22Rv1 (cell line): Measurements from ENCODE around the gene CCNL2.

ENCODE experiments used
- ZFX ChIP-seq: fragments of 450-650 bp; IDR thresholded peaks from 2 replicates; pipeline ENCODE4 v1.6.1; 2017; ENCODE audit warnings: antibody characterized with exemption, borderline replicate concordance
- TF ChIP-seq, protein P1 (sequence below): fragments of 450-650 bp; IDR thresholded peaks from 2 replicates; pipeline ENCODE4 v1.5.1; 2017; ENCODE audit warnings: mild to moderate bottlenecking

DNA sequence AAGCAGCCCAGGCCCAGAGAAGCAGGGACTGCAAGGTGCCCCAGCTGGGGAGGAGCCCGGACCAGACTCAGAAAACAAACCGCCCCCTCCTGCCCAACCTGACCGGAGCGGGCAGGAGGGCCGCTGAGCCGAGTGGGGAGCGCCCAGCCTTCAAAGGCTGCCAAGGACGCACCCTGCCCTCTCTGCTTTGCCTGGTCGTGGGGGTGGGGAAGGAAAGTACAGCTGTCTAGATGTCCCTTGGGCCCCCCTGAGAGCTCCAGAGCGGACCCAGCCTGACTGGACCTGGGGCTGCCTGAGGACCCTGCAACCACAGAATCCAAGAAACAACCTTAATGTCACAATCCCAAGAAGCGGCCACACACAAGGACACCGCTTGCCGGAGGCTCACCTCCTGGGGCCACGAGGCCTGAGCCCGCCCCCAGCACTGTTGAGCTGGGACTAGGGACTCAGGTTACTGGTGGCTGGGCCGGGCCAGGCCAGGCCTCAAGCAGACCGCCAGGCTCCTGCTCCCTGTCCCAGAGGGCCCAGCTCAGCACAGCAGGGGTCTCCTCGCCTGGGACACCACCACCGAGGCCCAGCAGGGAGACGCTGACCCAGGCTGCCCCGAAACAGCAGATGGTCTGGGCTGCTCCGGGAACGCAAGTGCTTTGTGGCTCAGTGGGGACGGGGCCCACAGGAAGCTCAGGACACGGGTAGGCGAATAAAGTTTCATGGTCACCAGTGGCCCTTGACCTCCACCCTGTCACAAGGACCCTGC lies 51.3 kb downstream of the CCNL2 start:
- TF ChIP-seq, protein P1, sequence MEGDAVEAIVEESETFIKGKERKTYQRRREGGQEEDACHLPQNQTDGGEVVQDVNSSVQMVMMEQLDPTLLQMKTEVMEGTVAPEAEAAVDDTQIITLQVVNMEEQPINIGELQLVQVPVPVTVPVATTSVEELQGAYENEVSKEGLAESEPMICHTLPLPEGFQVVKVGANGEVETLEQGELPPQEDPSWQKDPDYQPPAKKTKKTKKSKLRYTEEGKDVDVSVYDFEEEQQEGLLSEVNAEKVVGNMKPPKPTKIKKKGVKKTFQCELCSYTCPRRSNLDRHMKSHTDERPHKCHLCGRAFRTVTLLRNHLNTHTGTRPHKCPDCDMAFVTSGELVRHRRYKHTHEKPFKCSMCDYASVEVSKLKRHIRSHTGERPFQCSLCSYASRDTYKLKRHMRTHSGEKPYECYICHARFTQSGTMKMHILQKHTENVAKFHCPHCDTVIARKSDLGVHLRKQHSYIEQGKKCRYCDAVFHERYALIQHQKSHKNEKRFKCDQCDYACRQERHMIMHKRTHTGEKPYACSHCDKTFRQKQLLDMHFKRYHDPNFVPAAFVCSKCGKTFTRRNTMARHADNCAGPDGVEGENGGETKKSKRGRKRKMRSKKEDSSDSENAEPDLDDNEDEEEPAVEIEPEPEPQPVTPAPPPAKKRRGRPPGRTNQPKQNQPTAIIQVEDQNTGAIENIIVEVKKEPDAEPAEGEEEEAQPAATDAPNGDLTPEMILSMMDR: no peak
- no peak for TF ChIP-seq ZFX
